Vagina (tissue), 2 donors: ENCODE results near the gene ADAMTS16.

Experiments
- POLR2A ChIP-seq, 2 donors: fragments of 450-650 bp; IDR thresholded peaks; one replicate each; pipeline ENCODE4 v1.6.1; 2017; ENCODE audit warnings: antibody characterized with exemption in 2 of 2, mild to moderate bottlenecking in 2 of 2, moderate library complexity in 2 of 2
- POLR2AphosphoS5 ChIP-seq, 2 donors: sonication (generic); formaldehyde crosslinking; IDR thresholded peaks; one replicate each; pipeline ENCODE4 v1.9.0; 2017; ENCODE audit warnings: antibody characterized with exemption in 2 of 2, mild to moderate bottlenecking in 2 of 2, low read depth in 1 of 2; ENCODE audit not compliant: insufficient read depth in 1 of 2
- TF ChIP-seq, protein P1 (sequence below), 3 experiments: fragments of 450-650 bp in 2 of 3; fragments of 200-600 bp in 1 of 3; sonication (generic) in 1 of 3; IDR thresholded peaks; one replicate each; pipeline ENCODE4 v1.5.1; 2017 to 2019; ENCODE audit warnings: antibody characterized with exemption in 3 of 3, mild to moderate bottlenecking in 2 of 3, moderate library complexity in 2 of 3

DNA sequence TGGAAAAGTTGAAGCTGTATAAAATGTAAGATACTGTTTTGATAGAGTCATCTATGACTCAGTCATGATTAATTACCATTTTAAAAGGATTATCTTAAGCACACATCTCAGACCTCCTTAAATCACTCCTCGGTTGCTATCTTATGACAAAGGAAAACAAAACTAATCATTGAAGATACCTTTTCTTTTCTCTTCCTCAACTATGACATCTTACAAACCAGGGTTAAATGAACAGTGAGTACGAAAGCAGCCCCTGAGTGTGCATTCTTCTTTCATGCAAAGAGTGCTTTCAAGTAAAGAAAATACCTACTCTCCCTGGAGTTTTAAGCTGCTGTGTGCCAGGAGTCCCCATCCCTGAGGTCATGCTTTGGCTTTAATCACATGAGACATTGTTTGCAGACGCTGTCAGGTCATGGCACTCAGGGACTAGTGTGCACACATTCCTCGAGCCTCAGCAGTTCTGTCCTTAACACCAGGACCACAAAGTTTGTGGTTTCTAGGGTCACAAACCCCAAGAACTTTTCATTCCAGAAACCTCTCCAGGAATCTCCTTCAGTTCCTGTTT is 195.7 kb downstream of the ADAMTS16 start:
- TF ChIP-seq, protein P1, sequence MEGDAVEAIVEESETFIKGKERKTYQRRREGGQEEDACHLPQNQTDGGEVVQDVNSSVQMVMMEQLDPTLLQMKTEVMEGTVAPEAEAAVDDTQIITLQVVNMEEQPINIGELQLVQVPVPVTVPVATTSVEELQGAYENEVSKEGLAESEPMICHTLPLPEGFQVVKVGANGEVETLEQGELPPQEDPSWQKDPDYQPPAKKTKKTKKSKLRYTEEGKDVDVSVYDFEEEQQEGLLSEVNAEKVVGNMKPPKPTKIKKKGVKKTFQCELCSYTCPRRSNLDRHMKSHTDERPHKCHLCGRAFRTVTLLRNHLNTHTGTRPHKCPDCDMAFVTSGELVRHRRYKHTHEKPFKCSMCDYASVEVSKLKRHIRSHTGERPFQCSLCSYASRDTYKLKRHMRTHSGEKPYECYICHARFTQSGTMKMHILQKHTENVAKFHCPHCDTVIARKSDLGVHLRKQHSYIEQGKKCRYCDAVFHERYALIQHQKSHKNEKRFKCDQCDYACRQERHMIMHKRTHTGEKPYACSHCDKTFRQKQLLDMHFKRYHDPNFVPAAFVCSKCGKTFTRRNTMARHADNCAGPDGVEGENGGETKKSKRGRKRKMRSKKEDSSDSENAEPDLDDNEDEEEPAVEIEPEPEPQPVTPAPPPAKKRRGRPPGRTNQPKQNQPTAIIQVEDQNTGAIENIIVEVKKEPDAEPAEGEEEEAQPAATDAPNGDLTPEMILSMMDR (IDR thresholded peaks at IDR 0.05) = no peak
- no peak for TF ChIP-seq POLR2A (IDR thresholded peaks at IDR 0.05)
- no peak for TF ChIP-seq POLR2AphosphoS5 (IDR thresholded peaks at IDR 0.05; ENCODE audit: insufficient read depth in 1 of 2, low read depth in 1 of 2)
